Measurements from ENCODE around the gene PLCZ1. TPM values are rescaled to one million over a fixed set of nuclear protein-coding genes. Genes with fewer than 3 reads are reported as not detected.

The PLCZ1 gene
- total RNA-seq, 2 donors from 2014 or later = not detected

GRCh38 chr12:18720690-18721089, 17.1 kb downstream of the PLCZ1 start:
- Histone ChIP-seq H3K9me3 (ENCODE audit: control insufficient read depth, low read length) (no peaks in the 10 kb centered on the region), H3K4me3 (ENCODE audit: low read length) (no peak overlapping the region), H3K36me3 (ENCODE audit: control insufficient read depth, insufficient read depth, low read length) (no peaks in the 10 kb centered on the region), H3K9ac (ENCODE audit: extremely low read depth, low read length, poor library complexity, severe bottlenecking) (no peak overlapping the region), H3K4me1 (ENCODE audit: control insufficient read depth, insufficient read depth, low read length) (no peaks in the 10 kb centered on the region), H3K27me3 (ENCODE audit: control insufficient read depth, insufficient read depth, low read length, poor library complexity, severe bottlenecking) (no peaks in the 10 kb centered on the region), H3K27ac (ENCODE audit: low read depth, low read length) (no peak overlapping the region)
- Mint-ChIP-seq H3K36me3 (ENCODE audit: low read depth) (no peaks in the 10 kb centered on the region), H3K27me3 (ENCODE audit: insufficient read depth) (no peaks in the 10 kb centered on the region), H3K9me3 (peaks cover under 1% of the 10 kb centered on the region), H3K4me3 (no peak overlapping the region), H3K27ac (no peak overlapping the region), H3K4me1 (peaks cover 1% of the 10 kb centered on the region)
- DNase-seq = no peak
- TF ChIP-seq CTCF (conservative IDR thresholded peaks at IDR 0.05) = no peak

GRCh38 chr12:18719922-18720510, 17.8 kb downstream of the PLCZ1 start:
- H3K27me3 Mint-ChIP-seq (ENCODE audit: insufficient read depth) = no peaks in the 10 kb centered on the region
- peaks cover 1% of the 10 kb centered on the region for H3K4me1 Mint-ChIP-seq
- TF ChIP-seq CTCF (conservative IDR thresholded peaks at IDR 0.05) = no peak
- 93% methylated on average over 2 of the region's 3 CpGs; no CpG with 5 or more reads in 1 of the 2 experiments for WGBS, 2 experiments (ENCODE audit: insufficient coverage in 1 of 2, insufficient read length in 1 of 2)
- Histone ChIP-seq H3K27ac (ENCODE audit: low read depth, low read length) (no peak overlapping the region), H3K4me1 (ENCODE audit: control insufficient read depth, insufficient read depth, low read length) (no peaks in the 10 kb centered on the region), H3K36me3 (ENCODE audit: control insufficient read depth, insufficient read depth, low read length) (no peaks in the 10 kb centered on the region), H3K9me3 (ENCODE audit: control insufficient read depth, low read length) (no peaks in the 10 kb centered on the region), H3K9ac (ENCODE audit: extremely low read depth, low read length, poor library complexity, severe bottlenecking) (no peak overlapping the region), H3K4me3 (ENCODE audit: low read length) (no peak overlapping the region), H3K27me3 (ENCODE audit: control insufficient read depth, insufficient read depth, low read length, poor library complexity, severe bottlenecking) (no peaks in the 10 kb centered on the region)
- peaks cover 3% of the 10 kb centered on the region for H3K9me3 Mint-ChIP-seq
- no peak overlapping the region for H3K27ac Mint-ChIP-seq
- H3K36me3 Mint-ChIP-seq (ENCODE audit: low read depth) = no peaks in the 10 kb centered on the region
- no peak for DNase-seq
- no peak overlapping the region for H3K4me3 Mint-ChIP-seq

GRCh38 chr12:18718462-18718861, 19.4 kb downstream of the PLCZ1 start:
- Histone ChIP-seq H3K27ac (ENCODE audit: low read depth, low read length) (no peak overlapping the region), H3K4me3 (ENCODE audit: low read length) (no peak overlapping the region), H3K27me3 (ENCODE audit: control insufficient read depth, insufficient read depth, low read length, poor library complexity, severe bottlenecking) (no peaks in the 10 kb centered on the region), H3K9me3 (ENCODE audit: control insufficient read depth, low read length) (no peaks in the 10 kb centered on the region), H3K9ac (ENCODE audit: extremely low read depth, low read length, poor library complexity, severe bottlenecking) (no peak overlapping the region), H3K36me3 (ENCODE audit: control insufficient read depth, insufficient read depth, low read length) (no peaks in the 10 kb centered on the region), H3K4me1 (ENCODE audit: control insufficient read depth, insufficient read depth, low read length) (no peaks in the 10 kb centered on the region)
- Mint-ChIP-seq H3K9me3 (peaks cover 3% of the 10 kb centered on the region), H3K4me1 (peaks cover 3% of the 10 kb centered on the region), H3K36me3 (ENCODE audit: low read depth) (no peaks in the 10 kb centered on the region), H3K27me3 (ENCODE audit: insufficient read depth) (no peaks in the 10 kb centered on the region), H3K4me3 (no peak overlapping the region), H3K27ac (no peak overlapping the region)
- TF ChIP-seq CTCF (conservative IDR thresholded peaks at IDR 0.05) = no peak
- no peak for DNase-seq

All from endodermal cell (in vitro differentiated cells).